Mucosa of stomach (tissue), 1 donor: ENCODE data around the gene CD247.

Experiments used
- H3K27me3 ChIP-seq: one replicate; pipeline ENCODE4 v1.7.0; 2013; ENCODE audit warnings: mild to moderate bottlenecking, low read length; ENCODE audit not compliant: control insufficient read depth, insufficient read depth
- H3K36me3 ChIP-seq: one replicate; pipeline ENCODE4 v1.7.0; 2013; ENCODE audit warnings: low read length; ENCODE audit not compliant: control insufficient read depth, insufficient read depth
- H3K4me1 ChIP-seq: one replicate; pipeline ENCODE4 v1.7.0; 2013; ENCODE audit warnings: mild to moderate bottlenecking, low read length; ENCODE audit not compliant: control insufficient read depth, insufficient read depth
- H3K4me3 ChIP-seq: one replicate; pipeline ENCODE4 v1.7.0; 2013; ENCODE audit warnings: low read length
- H3K9ac ChIP-seq: one replicate; pipeline ENCODE4 v1.7.0; 2013; ENCODE audit warnings: mild to moderate bottlenecking, low read length, moderate library complexity
- H3K9me3 ChIP-seq: one replicate; pipeline ENCODE4 v1.7.0; 2013; ENCODE audit warnings: mild to moderate bottlenecking, low read length, moderate library complexity; ENCODE audit not compliant: control insufficient read depth
- donor health status: Pancreatic carcinoma.

The CD247 gene

DNA sequence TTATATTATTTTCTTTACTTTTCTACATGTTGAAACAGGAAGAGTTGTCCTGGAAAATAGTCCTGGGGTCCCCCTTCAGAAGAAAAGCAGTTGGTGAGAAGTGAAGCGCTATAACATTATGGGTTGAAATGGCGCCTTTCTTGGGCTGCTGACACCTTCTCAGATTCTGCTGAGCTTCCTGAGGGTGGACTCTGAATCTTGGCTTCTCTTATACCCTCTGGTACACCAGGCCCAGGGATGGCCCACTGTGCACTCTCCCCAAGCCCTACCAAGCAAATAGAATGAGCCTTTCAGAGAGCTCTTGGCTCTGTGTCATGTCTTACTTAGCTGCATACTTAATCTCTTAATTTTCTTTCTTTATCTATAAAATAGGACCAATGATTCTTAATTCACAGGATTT lies 42.3 kb downstream of the CD247 start:
- no peaks in the 10 kb centered on the region for H3K9me3 ChIP-seq
- no peaks in the 10 kb centered on the region for H3K4me1 ChIP-seq
- H3K4me3 ChIP-seq, result no peak overlapping the region
- no peak overlapping the region for H3K9ac ChIP-seq
- no peaks in the 10 kb centered on the region for H3K36me3 ChIP-seq
- H3K27me3 ChIP-seq, result no peaks in the 10 kb centered on the region

DNA sequence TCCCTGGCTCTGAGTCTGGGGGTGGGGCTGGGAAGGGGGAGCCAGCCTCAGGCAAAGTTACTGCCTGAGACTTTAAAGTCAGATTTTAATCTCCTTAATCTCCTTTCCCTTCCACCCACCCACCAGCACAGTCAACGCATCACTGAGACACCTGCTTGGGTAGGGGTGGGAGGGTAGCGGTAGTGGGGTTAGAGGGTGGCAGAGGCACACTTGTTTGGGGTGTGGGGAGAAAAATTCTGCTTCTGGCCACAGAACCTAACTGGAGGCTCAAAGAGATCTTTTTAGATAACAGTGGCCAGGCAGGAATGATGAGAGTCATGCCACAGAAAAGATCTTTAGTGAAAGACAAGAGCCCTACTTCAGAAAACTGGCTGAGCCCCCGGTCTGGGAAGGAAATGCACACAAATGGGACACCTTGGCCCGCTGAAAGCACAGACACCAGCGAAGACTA lies 44.1 kb downstream of the CD247 start:
- Histone ChIP-seq H3K9me3 (no peaks in the 10 kb centered on the region), H3K4me3 (no peak overlapping the region), H3K9ac (no peak overlapping the region), H3K36me3 (no peaks in the 10 kb centered on the region), H3K27me3 (no peaks in the 10 kb centered on the region), H3K4me1 (no peaks in the 10 kb centered on the region)

DNA sequence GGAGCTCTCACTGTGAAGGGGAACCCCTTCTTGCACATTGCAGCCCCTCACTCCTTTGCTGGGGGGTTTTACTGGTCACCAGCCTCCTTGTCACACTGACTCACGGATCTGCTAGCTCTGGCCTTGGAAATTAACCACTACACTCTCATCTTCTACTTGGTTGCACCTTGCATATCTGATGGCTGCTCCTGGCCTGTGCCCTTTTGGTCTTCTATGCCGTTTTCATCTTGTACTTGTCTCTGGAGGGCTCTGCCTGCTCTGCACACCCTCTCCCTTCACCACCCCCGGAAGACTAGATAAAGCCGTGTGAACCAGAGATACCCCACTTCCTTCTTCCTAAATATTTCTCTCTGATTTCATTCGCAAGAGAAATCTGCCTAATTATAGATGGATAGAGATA lies 44.6 kb downstream of the CD247 start:
- Histone ChIP-seq H3K9me3 (no peaks in the 10 kb centered on the region), H3K9ac (no peak overlapping the region), H3K36me3 (no peaks in the 10 kb centered on the region), H3K4me1 (no peaks in the 10 kb centered on the region), H3K27me3 (no peaks in the 10 kb centered on the region), H3K4me3 (no peak overlapping the region)

DNA sequence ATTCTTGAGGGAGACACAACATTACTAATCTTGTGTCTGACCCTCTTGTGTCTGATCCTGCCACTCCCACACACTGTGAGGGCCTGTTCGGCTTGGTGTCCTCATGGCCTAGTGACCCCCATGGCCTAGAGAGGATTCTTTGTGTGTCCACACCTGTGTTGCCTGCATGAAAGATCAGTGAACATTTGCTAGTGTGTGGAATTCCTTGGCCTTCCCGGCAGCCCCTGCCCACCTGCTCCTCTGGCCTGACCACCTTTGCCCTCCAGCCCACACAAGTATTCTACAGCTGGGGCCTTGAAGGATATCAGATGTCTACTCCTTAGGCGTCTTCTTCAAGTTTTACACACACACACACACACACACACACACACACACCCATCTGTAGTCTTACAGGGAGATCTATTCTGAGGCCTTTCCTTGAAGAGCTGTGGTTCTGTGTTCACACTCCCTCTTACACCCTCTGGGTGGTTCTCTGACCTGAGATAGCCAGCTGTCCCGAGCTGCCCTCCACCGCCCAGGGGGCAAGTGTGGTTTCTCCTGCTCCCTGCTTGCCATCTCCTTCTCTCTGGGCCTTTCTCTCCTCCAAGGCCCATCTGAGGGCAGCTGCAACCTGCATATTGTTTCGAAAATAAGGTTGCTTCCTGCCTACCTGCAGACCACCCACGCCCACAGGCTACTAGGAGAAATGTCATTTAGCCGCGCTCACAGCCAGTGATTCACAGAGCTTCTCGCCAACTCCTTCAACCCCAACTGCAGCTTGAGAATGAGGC lies 45.4 kb downstream of the CD247 start:
- H3K9me3 ChIP-seq, result no peaks in the 10 kb centered on the region
- no peaks in the 10 kb centered on the region for H3K36me3 ChIP-seq
- H3K4me1 ChIP-seq, result no peaks in the 10 kb centered on the region
- H3K4me3 ChIP-seq, result no peak overlapping the region
- no peak overlapping the region for H3K9ac ChIP-seq
- no peaks in the 10 kb centered on the region for H3K27me3 ChIP-seq

DNA sequence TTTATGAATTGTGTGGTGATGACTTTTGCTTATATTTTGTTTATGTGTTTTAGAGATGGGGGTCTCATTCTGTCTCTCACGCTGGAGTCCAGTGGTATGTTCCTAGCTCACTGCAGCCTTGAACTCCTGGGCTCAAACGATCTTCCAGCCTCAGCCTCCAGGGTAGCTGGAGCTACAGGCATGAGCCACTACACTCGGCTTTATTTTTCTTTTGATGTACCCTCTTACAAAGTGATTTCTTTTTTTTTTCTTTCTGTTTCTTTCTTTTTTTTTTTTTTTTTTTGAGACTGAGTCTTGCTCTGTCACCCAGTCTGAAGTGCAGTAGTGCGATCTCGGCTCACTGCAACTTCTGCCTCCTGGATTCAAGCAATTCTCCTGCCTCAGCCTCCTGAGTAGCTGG lies 46.8 kb downstream of the CD247 start:
- no peaks in the 10 kb centered on the region for H3K36me3 ChIP-seq

DNA sequence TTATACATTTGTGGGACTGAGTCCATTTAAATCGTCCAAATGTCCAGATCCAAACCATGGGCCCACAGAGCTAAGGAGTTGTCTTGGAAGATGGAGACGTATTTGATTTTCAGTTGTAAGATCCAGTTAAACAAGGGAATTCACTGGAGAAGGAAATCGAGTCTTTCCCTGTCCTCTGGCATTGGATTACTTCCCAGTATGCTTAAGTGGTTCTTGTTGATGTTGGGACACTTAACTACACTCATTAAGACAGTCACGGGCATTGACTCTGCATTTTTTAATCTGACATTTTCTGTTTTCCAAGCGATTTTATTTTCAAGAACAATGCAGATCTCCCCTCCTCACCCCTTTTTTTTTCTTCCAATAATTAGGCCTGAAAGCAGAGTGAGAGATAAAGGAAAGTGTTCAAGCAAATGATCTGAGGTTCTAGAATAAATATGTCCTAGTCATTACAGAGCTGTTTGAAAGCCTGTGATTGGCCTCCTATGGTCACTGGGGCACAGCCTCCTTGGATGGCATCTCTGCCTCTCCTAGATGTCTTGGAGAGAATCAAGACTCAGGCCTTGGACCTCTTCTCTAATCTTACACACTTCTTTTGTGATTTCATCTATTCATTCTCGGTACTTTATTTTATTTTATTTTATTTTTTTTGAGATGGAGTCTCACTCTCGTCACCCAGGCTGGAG lies 48.9 kb downstream of the CD247 start:
- Histone ChIP-seq H3K9me3 (no peaks in the 10 kb centered on the region), H3K4me1 (peaks cover 3% of the 10 kb centered on the region), H3K36me3 (no peaks in the 10 kb centered on the region), H3K9ac (no peak overlapping the region), H3K4me3 (no peak overlapping the region), H3K27me3 (no peaks in the 10 kb centered on the region)

More for the DNA sequence above, 46.8 kb downstream of the CD247 start:
- H3K9ac ChIP-seq, result no peak overlapping the region
- H3K4me1 ChIP-seq, result no peaks in the 10 kb centered on the region
- no peaks in the 10 kb centered on the region for H3K27me3 ChIP-seq
- no peak overlapping the region for H3K4me3 ChIP-seq
- no peaks in the 10 kb centered on the region for H3K9me3 ChIP-seq

DNA sequence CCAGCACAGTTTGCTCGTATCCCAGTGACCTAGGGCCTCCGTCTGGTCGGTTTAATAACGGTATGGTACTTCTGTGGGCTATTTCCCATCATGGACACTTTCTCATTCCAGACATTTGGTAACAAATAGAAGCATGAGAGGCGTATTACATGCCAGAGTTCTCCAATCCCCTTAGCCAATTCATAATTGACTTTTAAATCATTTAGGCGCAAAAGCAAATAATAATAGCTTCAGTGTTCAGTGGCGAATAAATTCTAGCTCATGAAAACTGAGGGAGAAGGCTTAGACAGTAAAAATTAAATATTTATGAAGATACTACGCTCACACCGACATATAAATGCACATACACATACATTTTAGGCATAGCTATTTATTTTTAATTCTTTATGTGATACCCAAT lies 50.6 kb downstream of the CD247 start:
- Histone ChIP-seq H3K4me1 (peaks cover 3% of the 10 kb centered on the region), H3K4me3 (no peak overlapping the region), H3K27me3 (no peaks in the 10 kb centered on the region), H3K36me3 (no peaks in the 10 kb centered on the region), H3K9ac (no peak overlapping the region), H3K9me3 (no peaks in the 10 kb centered on the region)

DNA sequence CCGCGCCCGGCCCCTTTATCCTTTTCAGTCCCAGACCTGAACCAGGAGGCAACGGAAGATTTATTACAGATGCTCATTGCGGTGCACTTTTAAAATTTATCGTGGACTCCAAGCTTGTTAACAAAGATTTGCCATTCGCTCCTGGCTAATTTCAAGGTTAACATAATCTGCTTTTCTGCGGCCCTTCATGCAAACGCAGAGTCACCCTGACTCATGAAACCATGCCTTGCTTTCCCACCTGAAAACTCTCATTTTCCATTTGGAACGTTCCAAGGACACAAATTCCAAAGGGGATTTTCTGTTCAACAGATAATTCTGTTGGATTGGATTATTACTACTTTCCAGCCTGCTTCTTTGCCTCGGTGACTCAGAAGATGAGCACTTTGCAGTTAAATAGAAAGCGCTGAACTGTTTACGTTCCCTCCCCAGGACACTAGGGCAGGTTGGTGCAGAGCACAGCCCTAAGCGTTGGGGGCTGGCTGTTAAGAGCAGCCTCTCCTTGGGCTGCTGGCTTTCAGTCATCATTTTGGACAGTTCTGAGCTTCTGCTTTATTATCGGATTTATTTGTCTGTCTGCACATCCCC lies 51.1 kb downstream of the CD247 start:
- no peak overlapping the region for H3K9ac ChIP-seq
- no peak overlapping the region for H3K4me3 ChIP-seq
- peaks cover 3% of the 10 kb centered on the region for H3K4me1 ChIP-seq
- no peaks in the 10 kb centered on the region for H3K9me3 ChIP-seq
- no peaks in the 10 kb centered on the region for H3K36me3 ChIP-seq
- H3K27me3 ChIP-seq, result no peaks in the 10 kb centered on the region

DNA sequence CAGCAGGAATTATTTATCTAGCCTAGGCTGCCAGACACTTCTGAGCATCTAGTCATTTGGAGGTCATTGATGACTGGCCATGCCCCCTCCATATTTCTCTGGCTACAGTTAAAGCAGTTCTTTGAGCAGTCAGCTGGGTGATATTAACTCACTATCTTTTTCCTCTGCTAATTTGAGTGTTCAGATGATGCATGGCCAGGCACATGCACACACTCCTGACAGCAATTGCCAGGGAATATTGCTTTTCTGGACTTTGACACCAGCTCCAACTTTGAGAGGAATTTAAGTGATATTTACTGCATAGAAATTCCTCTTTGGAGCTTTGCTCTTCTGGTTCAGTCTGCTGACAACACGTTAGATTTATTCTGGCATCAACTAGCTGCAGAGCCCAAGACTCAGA lies 52.6 kb downstream of the CD247 start:
- Histone ChIP-seq H3K9ac (no peak overlapping the region), H3K9me3 (no peaks in the 10 kb centered on the region), H3K4me1 (peaks cover 3% of the 10 kb centered on the region), H3K36me3 (no peaks in the 10 kb centered on the region), H3K4me3 (no peak overlapping the region), H3K27me3 (no peaks in the 10 kb centered on the region)

DNA sequence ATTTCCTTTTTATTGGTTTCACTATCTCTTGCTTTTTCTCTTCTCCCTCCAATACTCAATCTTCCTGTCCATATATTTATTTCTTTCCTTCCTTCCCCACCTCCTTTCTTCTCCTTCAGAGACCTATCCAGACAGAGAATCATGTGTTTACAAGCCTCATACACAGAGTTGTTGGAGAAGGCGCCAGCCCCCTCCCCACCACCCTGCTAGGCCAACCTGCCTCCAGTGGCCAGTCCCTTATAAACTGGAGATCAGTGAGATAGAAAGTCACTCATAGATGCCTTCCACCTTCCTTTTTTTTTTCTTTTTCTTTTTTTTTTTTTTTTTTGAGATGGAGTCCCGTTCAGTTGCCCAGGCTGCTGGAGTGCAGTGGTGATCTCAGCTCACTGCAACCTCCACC lies 53.3 kb downstream of the CD247 start:
- H3K9me3 ChIP-seq, result no peaks in the 10 kb centered on the region
- H3K9ac ChIP-seq, result no peak overlapping the region
- H3K36me3 ChIP-seq, result no peaks in the 10 kb centered on the region
- H3K27me3 ChIP-seq, result no peaks in the 10 kb centered on the region
- peaks cover 3% of the 10 kb centered on the region for H3K4me1 ChIP-seq
- H3K4me3 ChIP-seq, result no peak overlapping the region

DNA sequence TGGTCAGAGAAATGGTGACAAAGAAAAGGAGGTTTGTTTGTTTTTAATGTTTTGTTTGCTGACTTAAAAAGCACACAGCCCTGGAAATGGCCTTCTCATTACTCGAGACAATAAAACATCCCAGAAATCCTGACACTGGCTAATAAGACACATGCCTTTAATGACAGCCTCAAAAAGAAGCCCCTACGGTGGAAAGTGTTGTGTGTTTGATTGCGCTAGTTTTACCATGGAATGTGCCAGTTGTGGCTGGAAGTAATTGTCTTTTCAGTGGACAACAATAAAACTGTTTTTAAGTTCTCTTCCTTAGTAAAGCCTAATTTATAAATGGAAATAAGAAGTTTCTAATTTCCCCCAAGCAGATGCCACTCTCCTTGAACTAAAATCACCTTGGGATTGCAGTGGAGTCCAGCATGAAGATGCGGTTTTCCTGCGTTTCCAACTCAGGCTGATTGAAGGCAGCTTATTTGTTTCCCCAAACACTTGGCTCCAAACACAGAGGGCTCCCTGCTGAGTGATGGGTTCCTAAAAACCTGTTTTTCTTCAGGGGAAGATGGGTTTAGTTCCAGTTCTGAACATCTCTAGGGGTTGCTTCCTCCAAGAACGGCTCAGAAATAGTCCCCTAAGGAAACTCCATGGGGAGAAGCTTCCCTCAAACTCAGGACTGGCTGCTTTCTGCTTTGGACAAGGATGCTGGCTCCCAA lies 54.3 kb downstream of the CD247 start:
- H3K9ac ChIP-seq, result no peak overlapping the region
- H3K36me3 ChIP-seq, result no peaks in the 10 kb centered on the region
- no peaks in the 10 kb centered on the region for H3K9me3 ChIP-seq
- no peak overlapping the region for H3K4me3 ChIP-seq
- H3K4me1 ChIP-seq, result peaks cover 3% of the 10 kb centered on the region
- no peaks in the 10 kb centered on the region for H3K27me3 ChIP-seq

DNA sequence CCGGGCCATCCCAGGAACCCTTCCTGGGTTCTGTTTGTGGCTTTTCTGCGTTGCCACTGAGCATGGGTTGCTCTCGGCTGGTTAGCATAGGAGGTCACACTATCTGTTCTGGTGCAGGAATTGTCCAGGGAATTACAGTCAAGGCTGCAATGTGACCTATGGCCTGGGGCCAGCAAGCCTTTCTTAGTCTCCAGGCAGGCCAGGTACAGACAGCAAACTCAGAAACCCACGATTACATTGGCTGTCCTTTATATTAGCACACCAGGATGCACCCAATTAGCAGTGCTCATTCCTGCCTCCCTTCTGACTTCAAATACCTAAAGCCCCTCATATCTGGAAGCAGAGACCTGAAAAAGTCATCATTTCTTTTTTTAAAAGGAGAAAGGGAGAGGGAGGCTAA lies 55.2 kb downstream of the CD247 start:
- no peak overlapping the region for H3K4me3 ChIP-seq
- H3K27me3 ChIP-seq, result no peaks in the 10 kb centered on the region
- H3K9ac ChIP-seq, result no peak overlapping the region
- no peaks in the 10 kb centered on the region for H3K9me3 ChIP-seq
- H3K4me1 ChIP-seq, result peaks cover 3% of the 10 kb centered on the region
- H3K36me3 ChIP-seq, result no peaks in the 10 kb centered on the region
